ENCODE results near the gene ADRB2.

Gene ADRB2

DNA sequence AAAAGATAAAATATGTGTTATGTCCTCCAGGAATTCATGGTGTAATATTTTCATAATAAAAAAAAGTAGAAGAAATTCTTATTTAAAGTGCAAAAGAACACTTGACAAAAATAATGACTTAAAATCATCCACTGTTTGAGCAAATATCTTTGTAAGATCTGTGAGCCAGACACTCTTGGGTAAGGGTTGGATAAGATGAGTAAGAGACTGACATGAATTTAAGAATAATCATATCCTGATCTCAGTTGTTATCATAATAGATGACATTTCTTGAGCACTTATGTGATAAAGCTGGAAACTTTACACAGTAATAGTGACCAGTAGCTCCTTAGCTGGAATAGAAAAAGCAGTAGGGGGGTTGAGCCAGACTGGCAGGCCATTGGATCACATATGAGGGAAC, 40.0 kb upstream of the ADRB2 start:
- no peak overlapping the region for H3K4me3 ChIP-seq (ENCODE audit: control insufficient read depth, low read depth, low read length)
- no peak for TF ChIP-seq CTCF (conservative IDR thresholded peaks at IDR 0.05; ENCODE audit: control insufficient read depth, insufficient read depth, low read depth, low read length)
- DNase-seq (ENCODE audit: low read depth): no peak

- H3K4me3 ChIP-seq (ENCODE audit: control insufficient read depth, low read depth, low read length): no peak overlapping the region
- DNase-seq (ENCODE audit: low read depth): no peak
- TF ChIP-seq CTCF (conservative IDR thresholded peaks at IDR 0.05; ENCODE audit: control insufficient read depth, insufficient read depth, low read depth, low read length): no peak
Observed at GRCh38 chr5:148788636-148789035, 37.8 kb upstream of the ADRB2 start.

GRCh38 chr5:148790545-148791333, 35.7 kb upstream of the ADRB2 start:
- no peak for TF ChIP-seq CTCF (conservative IDR thresholded peaks at IDR 0.05; ENCODE audit: control insufficient read depth, insufficient read depth, low read depth, low read length)
- DNase-seq (ENCODE audit: low read depth): no peak
- H3K4me3 ChIP-seq (ENCODE audit: control insufficient read depth, low read depth, low read length): no peak overlapping the region

DNA sequence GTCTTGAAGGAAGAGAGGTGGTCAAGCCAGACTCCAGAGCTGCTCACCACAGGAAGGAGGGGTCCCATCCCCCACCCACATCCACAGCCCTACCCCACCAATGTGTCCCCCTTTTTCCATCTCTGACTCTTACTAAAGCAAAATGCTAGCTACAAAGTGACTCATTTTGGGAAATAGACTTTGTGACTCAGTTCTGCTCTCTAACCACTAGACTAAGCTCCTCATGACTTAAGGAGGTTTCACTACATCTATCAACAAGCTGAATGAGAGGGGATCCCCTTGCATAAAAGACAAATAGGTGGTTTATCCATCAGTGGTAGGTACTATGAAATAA, 35.1 kb upstream of the ADRB2 start:
- TF ChIP-seq CTCF (conservative IDR thresholded peaks at IDR 0.05; ENCODE audit: control insufficient read depth, insufficient read depth, low read depth, low read length): no peak
- H3K4me3 ChIP-seq (ENCODE audit: control insufficient read depth, low read depth, low read length): no peak overlapping the region
- peak; percentile 55 for DNase-seq (ENCODE audit: low read depth)

DNA sequence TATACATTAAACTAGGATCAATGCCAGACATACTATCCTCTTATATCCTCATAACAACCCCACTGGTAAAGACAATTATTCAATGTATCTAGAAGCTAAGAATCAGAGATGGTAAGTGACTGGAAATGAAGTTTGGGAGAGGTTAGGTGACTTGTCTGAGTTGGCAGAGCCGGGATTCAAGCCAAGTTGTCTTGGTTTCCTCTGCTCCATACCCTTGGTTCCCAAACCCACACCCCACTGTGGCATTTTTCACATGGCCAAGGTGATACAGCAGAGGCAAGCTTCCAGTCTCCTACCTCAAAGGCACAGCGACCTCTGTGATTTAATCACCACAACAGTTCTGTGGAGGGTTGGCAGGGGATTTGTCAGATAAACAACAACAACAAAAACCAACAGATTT, 34.7 kb upstream of the ADRB2 start:
- TF ChIP-seq CTCF (conservative IDR thresholded peaks at IDR 0.05; ENCODE audit: control insufficient read depth, insufficient read depth, low read depth, low read length): no peak
- no peak overlapping the region for H3K4me3 ChIP-seq (ENCODE audit: control insufficient read depth, low read depth, low read length)
- DNase-seq (ENCODE audit: low read depth): no peak

- H3K4me3 ChIP-seq (ENCODE audit: control insufficient read depth, low read depth, low read length): no peak overlapping the region
- TF ChIP-seq CTCF (conservative IDR thresholded peaks at IDR 0.05; ENCODE audit: control insufficient read depth, insufficient read depth, low read depth, low read length): no peak
- no peak for DNase-seq (ENCODE audit: low read depth)
Observed at GRCh38 chr5:148792744-148793143, 33.7 kb upstream of the ADRB2 start.

DNA sequence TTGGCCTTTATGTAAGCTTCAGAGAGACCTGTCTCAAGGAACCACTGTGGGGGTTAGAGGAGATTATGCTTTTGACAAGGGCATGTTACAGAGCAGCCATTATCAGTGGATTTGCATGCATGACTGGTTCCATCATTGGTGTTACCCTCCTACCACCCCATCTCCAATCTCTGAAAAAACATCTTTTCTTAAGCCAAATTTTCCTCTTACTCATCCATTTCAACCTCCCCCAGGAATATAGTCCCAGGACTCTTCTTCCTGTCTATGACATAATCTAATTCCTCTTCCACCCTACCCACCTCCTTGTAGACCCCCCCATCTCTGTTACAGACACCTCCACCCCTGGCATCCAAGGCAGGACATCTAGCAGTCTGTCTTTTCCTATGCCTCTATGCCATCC, 33.1 kb upstream of the ADRB2 start:
- no peak overlapping the region for H3K4me3 ChIP-seq (ENCODE audit: control insufficient read depth, low read depth, low read length)
- DNase-seq (ENCODE audit: low read depth): no peak
- no peak for TF ChIP-seq CTCF (conservative IDR thresholded peaks at IDR 0.05; ENCODE audit: control insufficient read depth, insufficient read depth, low read depth, low read length)

Measured in fibroblast of mammary gland (primary cell).